HG03520 (cell line): Measurements from ENCODE around the gene SRPK1.
"Not testable (repeated sequence)": the region's sequence is repeated elsewhere in the genome, so short reads cannot be mapped to it uniquely, and the experiment has no call there.

Experiments used
- ATAC-seq: cut with Tn5 transposase; IDR thresholded peaks from one replicate; pipeline ENCODE4 v1.9.1; 2021; ENCODE audit warnings: mild to moderate bottlenecking, moderate library complexity; ENCODE audit not compliant: unreplicated experiment

SRPK1 gene

GRCh38 chr6:35920793-35921732 lies at the start of gene SRPK1:
Gene SRPK1 (minus strand): TSS chr6:35921098. CDS start chr6:35921056, 42 bp downstream.
- peak; percentile 70 for ATAC-seq

GRCh38 chr6:35970181-35970580 lies 49.3 kb upstream of the SRPK1 start:
- no peak for ATAC-seq

GRCh38 chr6:35969646-35970045 lies 48.7 kb upstream of the SRPK1 start:
- ATAC-seq: no peak

DNA sequence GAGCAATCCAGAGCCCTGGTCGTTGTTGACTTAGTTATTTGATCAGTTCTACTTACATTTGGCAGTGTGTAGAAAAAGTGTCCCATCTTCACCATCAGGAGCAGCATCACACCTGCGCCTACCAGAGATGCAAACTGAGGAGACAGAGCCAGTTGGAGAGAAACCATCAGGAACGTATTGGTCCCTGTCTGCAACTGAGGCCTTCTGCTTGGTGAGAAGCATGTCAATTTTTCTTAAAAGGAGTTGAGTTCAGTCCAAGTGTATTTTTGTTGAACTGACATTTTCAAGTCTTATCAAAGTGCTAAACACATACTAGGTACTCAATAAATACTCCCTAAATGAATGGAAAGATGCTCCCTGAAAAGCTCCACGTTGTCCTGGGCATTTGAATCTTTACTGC lies 47.9 kb upstream of the SRPK1 start:
- no peak for ATAC-seq

GRCh38 chr6:35967076-35967774 lies 46.3 kb upstream of the SRPK1 start:
- ATAC-seq: no peak

GRCh38 chr6:35962779-35963560 lies 42.1 kb upstream of the SRPK1 start:
- ATAC-seq: no peak

- no peak for ATAC-seq
These were observed 39.3 kb upstream of the SRPK1 start for GRCh38 chr6:35960187-35960586.

DNA sequence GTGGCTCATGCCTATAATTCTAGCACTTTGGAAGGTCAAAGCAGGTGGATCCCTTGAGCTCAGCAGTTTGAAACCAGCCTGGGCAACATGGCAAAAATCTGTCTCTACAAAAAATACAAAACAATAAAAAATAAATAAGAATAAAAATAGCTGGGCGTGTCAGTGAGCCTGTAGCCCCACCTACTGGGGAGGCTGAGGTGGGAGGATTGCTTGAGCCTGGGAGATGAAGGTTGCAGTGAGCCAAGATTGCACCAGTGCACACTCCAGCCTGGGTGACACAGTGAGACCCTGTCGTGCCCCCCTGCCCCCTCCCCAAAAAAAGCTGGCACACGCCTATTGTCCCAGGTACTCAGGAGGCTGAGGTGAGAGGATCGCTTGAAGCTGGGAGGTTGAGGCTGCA lies 35.1 kb upstream of the SRPK1 start:
- ATAC-seq: no peak

DNA sequence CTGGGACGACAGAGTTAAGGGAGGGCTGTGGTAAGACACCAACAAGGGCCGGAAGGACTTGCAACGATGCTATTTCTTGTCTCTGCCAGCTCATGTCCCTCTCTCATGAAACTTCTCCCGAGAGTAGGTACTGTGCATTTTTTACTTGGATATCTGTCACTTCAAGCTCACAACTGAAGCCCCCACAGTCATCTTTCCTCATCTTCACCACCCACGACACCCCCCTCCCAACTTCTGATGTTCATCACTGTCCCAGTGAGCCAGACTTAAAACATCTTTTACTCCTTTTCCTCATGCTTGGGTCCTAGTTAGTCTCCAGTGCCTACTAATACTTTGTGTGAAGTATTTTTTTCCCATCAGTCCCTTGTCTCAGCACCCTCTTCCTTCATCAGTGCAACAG lies 34.6 kb upstream of the SRPK1 start:
- no peak for ATAC-seq

DNA sequence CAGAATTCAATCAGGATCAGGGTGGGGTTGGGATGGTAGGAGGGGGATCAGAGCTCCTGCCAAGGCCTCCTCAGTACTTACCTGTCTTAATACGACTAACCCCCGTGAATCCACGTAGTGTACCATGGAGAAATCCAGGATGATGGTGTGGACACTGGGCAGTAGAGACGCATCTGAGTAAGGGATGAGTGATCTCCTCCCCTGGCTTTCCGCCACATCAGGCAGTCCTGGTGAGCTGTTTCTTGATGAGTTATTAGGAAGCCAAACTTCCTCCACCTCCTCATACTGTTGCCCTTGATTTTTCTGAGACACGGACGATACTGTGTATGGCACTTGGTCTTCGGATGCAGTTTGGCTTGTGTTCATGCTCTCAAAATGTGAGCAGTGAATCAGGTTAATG lies 34.2 kb upstream of the SRPK1 start:
- no peak for ATAC-seq

DNA sequence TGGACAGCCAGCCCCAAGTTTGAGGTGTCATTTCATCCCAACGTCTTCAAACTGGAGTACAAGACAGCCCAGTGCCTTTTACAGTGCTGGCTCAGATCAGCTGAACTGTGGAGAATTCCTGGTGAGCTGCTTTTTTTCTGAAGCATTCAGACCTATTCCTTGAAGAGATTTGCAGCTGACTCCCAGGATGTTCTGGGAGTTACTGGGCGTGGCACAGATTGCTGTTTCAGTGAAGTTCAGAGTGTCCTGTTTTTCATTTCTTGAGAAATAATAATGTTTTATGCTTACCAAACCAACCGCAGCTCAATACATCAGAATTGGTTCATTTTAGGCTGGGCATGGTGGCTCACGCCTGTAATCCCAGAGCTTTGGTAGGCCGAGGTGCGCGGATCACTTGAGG lies 33.4 kb upstream of the SRPK1 start:
- ATAC-seq: no peak

DNA sequence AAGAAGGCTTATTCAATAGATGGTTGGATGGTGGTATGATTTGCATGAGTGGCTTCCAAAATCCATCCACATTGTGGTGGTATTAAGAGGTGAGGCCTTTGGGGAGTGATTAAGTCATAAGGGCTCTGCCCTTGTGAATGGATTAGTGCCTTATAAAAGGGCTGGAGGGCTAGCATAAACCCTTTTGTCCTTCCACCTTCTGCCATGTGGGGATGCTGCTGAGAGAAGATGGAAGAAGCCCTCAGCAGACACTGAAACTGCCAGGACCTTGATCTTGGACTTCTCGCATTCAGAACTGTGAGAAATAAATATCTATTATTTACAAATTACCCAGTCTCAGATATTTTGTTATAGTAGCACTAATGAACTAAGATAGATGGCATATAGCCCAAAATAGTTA lies 27.8 kb upstream of the SRPK1 start:
- ATAC-seq: no peak

- no peak for ATAC-seq
These were observed 24.7 kb upstream of the SRPK1 start for GRCh38 chr6:35945650-35946025.

DNA sequence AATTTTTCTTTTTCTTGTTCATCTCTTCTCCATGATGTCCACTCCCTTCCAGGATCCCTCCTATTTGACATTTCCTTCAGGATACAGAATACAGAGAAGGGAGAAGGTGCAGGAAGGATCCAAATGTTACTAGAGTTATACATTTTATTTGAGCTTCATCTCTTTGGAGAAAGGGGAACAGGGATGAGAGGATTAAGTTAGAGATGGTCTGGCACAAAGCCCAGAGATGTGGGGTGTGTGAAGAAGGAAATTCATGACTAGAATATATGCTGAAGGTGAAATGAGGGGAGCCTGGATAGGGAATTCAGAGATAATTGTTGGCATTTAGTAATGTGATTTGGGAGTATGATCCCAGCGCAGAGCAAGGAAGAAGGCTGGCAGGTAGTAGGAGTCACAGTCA lies 22.5 kb upstream of the SRPK1 start:
- no peak for ATAC-seq

DNA sequence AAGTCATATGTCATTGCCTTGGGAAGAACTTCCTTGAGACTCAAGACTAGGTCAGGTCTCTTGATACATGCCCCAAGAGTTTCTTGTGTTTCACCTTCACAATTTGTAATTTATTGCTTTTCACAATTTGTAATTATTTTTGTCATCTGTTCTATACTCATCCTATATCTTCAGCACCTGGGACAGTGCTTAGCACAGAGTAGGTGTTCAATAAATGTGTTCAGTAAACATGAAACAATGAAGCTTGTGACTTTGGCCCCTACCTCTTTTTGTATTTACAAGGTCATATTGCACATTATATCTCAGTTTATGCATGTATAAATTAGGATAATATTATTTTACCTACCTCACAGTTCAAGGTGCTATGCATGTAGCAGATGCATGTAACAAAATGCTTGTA lies 21.5 kb upstream of the SRPK1 start:
- no peak for ATAC-seq

DNA sequence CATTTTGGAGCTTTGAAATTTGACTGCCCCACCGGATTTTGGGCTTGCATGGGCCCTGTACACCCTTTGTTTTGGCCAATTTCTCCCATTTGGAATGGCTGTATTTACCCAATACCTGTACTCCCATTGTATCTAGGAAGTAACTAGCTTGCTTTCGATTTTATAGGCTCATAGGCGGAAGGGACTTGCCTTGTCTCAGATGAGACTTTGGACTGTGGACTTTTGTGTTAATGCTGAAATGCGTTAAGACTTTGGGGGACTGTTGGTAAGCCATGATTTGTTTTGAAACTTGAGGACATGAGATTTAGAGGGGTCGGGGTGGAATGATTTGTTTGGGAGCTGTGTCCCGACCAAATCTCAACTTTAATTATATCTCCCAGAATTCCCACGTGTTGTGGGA lies 20.3 kb upstream of the SRPK1 start:
- ATAC-seq: not testable (repeated sequence)

- ATAC-seq: not testable (repeated sequence)
These were observed 19.1 kb upstream of the SRPK1 start for GRCh38 chr6:35940014-35940413.

DNA sequence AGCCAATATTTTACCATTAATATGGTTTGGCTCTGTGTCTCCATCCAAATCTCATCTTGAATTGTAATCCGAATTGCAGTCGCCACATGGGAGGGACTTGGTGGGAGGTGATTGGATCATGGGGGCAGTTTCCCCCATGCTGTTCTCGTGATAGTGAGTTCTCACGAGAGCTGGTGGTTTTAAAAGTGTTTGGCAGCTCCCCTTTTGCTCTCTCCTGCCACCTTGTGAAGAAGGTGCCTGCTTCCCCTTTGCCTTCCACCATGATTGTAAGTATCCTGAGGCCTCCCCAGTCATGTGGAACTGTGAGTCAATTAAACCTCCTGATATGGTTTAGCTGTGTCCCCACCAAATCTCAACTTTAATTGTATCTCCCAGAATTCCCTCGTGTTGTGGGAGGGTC lies 18.4 kb upstream of the SRPK1 start:
- ATAC-seq: not testable (repeated sequence)

- ATAC-seq: no peak
These were observed 15.9 kb upstream of the SRPK1 start for GRCh38 chr6:35936681-35937359.

- no peak for ATAC-seq
These were observed 14.6 kb upstream of the SRPK1 start for GRCh38 chr6:35935469-35935868.

DNA sequence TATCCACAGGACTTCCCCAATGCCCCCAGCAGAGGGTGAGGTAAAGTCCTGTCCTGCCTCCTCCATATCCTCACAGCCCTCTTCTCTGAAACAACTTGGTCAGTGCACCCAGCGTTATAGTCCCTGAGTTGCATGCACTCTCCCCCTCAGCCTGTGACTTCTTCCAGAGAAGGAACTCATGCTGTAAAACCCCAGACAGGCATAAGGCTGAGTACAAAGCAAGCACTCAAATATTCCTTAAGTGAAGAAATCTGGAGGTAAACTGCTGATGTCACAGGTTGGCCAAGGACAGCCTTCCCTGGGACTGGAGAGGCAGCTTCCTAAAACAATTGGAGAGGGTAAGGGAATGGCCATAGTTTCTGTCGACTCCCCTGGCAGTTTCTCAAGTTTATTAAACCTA lies 12.9 kb upstream of the SRPK1 start:
- ATAC-seq: no peak
